ENCODE data around the gene TCN2. TPM values are rescaled to one million over a fixed set of nuclear protein-coding genes. Genes with fewer than 3 reads are reported as not detected.
"Not testable (repeated sequence)": the region's sequence is repeated elsewhere in the genome, so short reads cannot be mapped to it uniquely, and the experiment has no call there.

Gene TCN2
- total RNA-seq, 1 donor, result 8.1 TPM

DNA sequence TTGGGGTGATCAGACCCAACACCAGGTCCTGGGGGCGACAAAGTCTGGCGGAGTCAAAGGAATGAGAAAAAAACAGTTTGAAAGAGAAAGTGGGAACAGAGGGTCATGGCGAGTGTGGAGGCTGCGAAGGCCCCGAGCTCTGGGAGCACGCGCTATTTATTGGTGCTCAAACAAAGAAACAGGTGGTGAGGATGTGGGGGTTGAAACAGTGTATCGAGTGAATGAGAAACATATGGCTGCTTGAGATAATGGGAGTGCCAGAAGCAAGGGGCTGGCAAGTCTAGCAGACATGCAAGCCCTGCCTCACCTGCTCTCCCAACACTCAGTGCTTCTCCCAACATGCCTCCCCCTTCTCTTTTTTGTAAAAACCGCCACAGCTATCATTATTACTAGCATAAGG is 68.5 kb downstream of the TCN2 start:
- no peak for DNase-seq (ENCODE audit: low read depth in 2 of 3, low spot score in 2 of 3)

DNA sequence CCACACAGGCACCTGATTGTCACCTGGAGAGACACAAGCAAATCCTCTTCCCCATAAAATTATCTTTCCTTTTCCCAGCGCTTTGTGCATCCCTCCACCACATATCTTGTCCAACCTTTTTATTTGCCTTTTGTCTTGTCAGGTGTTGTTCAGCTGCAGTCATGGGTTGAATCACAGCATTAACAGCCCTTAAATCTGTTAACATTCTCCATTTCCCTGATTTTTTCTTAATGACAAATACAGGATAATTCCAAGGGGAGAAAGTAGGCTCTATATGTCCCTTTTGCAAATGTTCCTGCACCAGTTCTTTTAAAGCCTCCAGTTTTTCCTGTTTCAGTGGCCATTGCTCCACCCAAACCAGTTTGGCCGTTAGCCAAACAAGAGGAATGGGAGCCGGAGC is 69.6 kb downstream of the TCN2 start:
- DNase-seq (ENCODE audit: low read depth in 2 of 3, low spot score in 2 of 3), result not testable (repeated sequence)

Other genes starting within 250 kb of the TCN2 start
- 14.0 TPM for gene RNF215, start 219.8 kb upstream of the TCN2 start, total RNA-seq
- 3.2 TPM for gene SEC14L2, start 210.2 kb upstream of the TCN2 start, total RNA-seq
- 21.3 TPM for gene MTFP1, start 181.4 kb upstream of the TCN2 start, total RNA-seq
- not detected for gene SEC14L3, start 135.2 kb upstream of the TCN2 start, total RNA-seq
- under 0.01 TPM for gene SEC14L4, start 101.5 kb upstream of the TCN2 start, total RNA-seq
- gene SEC14L6, start 60.4 kb upstream of the TCN2 start, total RNA-seq, result under 0.01 TPM
- gene GAL3ST1, start 32.5 kb upstream of the TCN2 start, total RNA-seq, result 0.27 TPM
- 131 TPM for gene PES1, start 15.3 kb upstream of the TCN2 start, total RNA-seq
- 9.2 TPM for gene SLC35E4, start 28.6 kb downstream of the TCN2 start, total RNA-seq
- gene DUSP18, start 60.7 kb downstream of the TCN2 start, total RNA-seq, result 51.7 TPM
- 6.2 TPM for gene OSBP2, start 87.7 kb downstream of the TCN2 start, total RNA-seq